AG04450 (cell line): ENCODE measurements around the gene CSNK1E. TPM values are rescaled to one million over a fixed set of nuclear protein-coding genes. Genes with fewer than 3 reads are reported as not detected.

Experiments used
- CTCF ChIA-PET: fragments of 300-600, 350-600 bp; formaldehyde crosslinking; extraction: SDS; loops from one replicate; lab custom pipeline; 2022; ENCODE audit warnings: antibody characterized with exemption, inconsistent platforms; lab: Charles Lee
- POLR2A ChIA-PET: fragments of 350-600 bp; formaldehyde crosslinking; extraction: SDS; loops from one replicate; lab custom pipeline; 2021; ENCODE audit warnings: antibody characterized with exemption, inconsistent platforms; lab: Yijun Ruan, JAX
- DNase-seq: peaks from one replicate; pipeline ENCODE4 v3.0.0-alpha.2; 2011; ENCODE audit warnings: low read depth, low spot score
- H3K27ac ChIP-seq: one replicate; pipeline ENCODE4 v1.5.1; 2012; ENCODE audit warnings: low read depth, low read length, control low read depth
- H3K27me3 ChIP-seq: one replicate; pipeline ENCODE4 v1.6.0; 2012; ENCODE audit warnings: low read length; ENCODE audit not compliant: control insufficient read depth, insufficient read depth
- H3K4me3 ChIP-seq: 2 replicates; pipeline ENCODE4 v1.5.1; 2011; ENCODE audit warnings: mild to moderate bottlenecking, low read depth, low read length, control low read depth
- H3K9me3 ChIP-seq: 2 replicates; pipeline ENCODE4 v1.5.1; 2012; ENCODE audit warnings: low read length; ENCODE audit not compliant: control insufficient read depth, insufficient read depth
- CTCF ChIP-seq: IDR thresholded peaks from 2 replicates; pipeline ENCODE4 v1.5.1; 2011; ENCODE audit warnings: low read depth, low read length, control low read depth, inconsistent platforms
- polyA plus RNA-seq: library from polyadenylated mRNA; depleted of rRNA; stranded (reverse); fragments of >200 nt; gene quantifications from 2 replicates; pipeline ENCODE4 v1.2.3, GENCODE V29; 2011

The CSNK1E gene
- polyA plus RNA-seq, 1 experiment, result 109 TPM

DNA sequence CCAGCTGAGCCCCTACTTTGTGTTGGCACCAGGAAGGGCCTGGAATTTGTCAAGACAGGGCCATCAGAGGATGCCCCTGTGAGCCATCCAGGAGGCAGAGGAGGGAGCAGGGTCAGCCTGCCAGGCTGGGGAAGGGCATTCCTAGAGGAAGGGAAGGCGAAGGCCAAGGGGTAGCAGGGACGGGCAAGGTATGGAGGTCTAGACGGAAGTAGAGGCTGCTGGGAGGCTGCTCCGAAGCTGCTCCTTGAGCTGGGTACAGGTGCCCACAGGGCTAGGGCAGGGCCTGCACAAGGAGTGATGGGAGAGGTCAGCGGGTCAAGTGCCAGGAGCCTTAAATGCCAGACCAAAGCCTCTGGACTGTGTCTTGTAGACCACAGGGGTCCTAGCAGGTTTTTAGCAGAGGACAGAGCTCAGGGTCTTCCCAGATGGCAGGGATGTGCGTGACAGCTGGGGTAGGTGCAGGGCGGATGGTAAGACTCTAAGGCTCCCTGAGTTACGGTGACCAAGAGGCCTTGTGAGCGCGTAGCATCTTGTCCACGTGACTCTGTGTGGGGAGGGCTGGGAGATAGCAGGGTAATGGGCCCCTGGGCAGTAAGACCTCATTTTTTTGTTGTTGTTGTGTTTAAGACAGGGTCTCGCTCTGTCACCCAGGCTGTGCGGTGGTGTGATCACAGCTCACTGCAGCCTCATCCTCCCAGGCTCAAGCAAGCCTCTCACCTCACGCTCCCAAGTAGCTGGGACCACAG is 31.7 kb upstream of the CSNK1E start:
- H3K9me3 ChIP-seq, result no peaks in the 10 kb centered on the region; the same call in 1 of the 2 replicates
- ChIA-PET CTCF (interaction anchor here (1.0 kb wide), 1 partner anchor 223 kb away, joined by 3 read pairs; no protein-coding TSS in a partner anchor), POLR2A (no interaction called here)
- no peak for DNase-seq
- no peak overlapping the region for H3K27ac ChIP-seq
- H3K4me3 ChIP-seq, result no peak overlapping the region
- TF ChIP-seq CTCF, result no peak
- no peaks in the 10 kb centered on the region for H3K27me3 ChIP-seq

DNA sequence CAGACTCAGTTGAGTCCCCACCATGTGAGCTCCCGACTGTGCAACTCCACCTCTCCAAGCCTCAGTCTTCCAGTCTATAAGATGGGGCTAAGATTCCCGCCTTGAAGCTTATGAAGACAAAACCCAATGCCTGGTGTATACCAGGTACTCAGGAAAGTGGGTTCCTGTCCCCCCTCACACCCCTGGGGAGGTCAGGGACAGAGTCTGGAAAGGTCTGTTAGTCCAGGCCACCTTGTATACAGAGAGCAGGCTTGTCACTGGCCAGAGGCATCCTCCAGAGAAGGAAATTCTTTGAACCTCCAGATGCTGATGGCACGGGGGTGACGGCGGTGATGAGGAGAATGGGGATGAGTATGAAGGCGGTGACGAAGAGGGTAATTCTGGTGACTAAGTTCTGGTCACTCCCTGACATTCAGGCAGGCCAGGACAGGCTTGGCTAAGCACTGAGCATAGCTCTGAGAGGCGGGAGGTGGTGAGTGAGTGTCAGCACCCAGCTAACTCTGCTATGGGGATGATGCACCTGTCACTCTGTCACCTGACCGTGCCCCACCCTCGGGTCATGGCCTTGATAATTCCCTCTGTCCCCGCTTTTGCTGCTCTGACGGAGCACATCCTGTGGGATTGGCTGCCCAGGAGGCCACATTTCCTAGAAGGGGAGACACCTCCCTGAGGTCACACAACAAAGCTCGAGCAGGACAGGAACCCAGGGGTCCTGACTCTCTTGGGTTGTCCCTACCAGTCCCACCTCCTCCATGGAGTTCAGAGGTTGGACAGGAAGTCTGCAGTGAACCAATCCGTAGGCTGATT is 30.9 kb upstream of the CSNK1E start:
- Histone ChIP-seq H3K9me3 (no peaks in the 10 kb centered on the region; the same call in 1 of the 2 replicates), H3K27me3 (no peaks in the 10 kb centered on the region), H3K4me3 (no peak overlapping the region), H3K27ac (no peak overlapping the region)
- CTCF ChIA-PET, result interaction anchor here (0.6 kb wide), 1 partner anchor 43 kb away, joined by 4 read pairs; no protein-coding TSS in a partner anchor
- DNase-seq, result no peak
- POLR2A ChIA-PET, result no interaction called here
- TF ChIP-seq CTCF, result no peak

GRCh38 chr22:38347181-38347943 is 30.1 kb upstream of the CSNK1E start:
- POLR2A ChIA-PET, result no interaction called here

DNA sequence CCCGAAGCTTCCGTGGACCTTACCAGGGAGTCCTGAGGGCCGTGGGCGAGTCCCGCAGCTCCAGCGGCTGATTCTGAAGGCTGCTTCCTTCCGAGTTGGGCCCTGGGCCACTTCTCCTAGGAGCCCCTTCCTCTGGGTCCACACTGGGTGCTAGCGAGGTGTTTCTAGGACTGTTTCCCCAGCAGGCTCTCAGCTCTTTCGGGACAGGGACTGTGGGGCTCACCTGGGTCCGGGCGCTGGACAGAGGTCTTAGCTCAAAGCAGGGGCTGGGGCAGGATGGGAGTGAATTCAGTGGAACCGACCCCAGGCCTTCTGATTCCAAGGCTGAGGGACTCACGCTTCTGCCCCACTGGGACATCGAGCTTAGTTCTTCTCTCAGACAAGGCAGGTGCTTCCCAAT is 29.3 kb upstream of the CSNK1E start:
- ChIA-PET POLR2A (no interaction called here), CTCF (interaction anchor here (0.6 to 1.2 kb wide), 2 partner anchors 9 to 277 kb away, joined by 3 to 4 read pairs; no protein-coding TSS in a partner anchor)
- TF ChIP-seq CTCF, result no peak
- no peak overlapping the region for H3K4me3 ChIP-seq
- H3K9me3 ChIP-seq, result no peaks in the 10 kb centered on the region; the same call in 1 of the 2 replicates
- H3K27me3 ChIP-seq, result no peaks in the 10 kb centered on the region
- DNase-seq, result no peak
- peak overlapping the region; percentile 11 for H3K27ac ChIP-seq

More at GRCh38 chr22:38347181-38347943, 30.1 kb upstream of the CSNK1E start:
- no peaks in the 10 kb centered on the region for H3K27me3 ChIP-seq
- no peak overlapping the region for H3K4me3 ChIP-seq
- DNase-seq, result no peak
- no peak for TF ChIP-seq CTCF
- no peaks in the 10 kb centered on the region; the same call in 1 of the 2 replicates for H3K9me3 ChIP-seq
- CTCF ChIA-PET, result interaction anchor here (0.6 to 1.2 kb wide), 3 partner anchors 8 to 278 kb away, joined by 3 to 4 read pairs (median 4); no protein-coding TSS in a partner anchor
- no peak overlapping the region for H3K27ac ChIP-seq
